Keratinocyte (primary cell): ENCODE results near the gene UPK1A. TPM values are rescaled to one million over a fixed set of nuclear protein-coding genes. Genes with fewer than 3 reads are reported as not detected.

Experiments used
- DNase-seq: peaks from one replicate; pipeline ENCODE4 v3.0.0-alpha.2; 2011; ENCODE audit warnings: low read depth, missing footprints, low spot score
- FAIRE-seq: peaks from 2 replicates; lab custom pipeline; 2011; peaks lifted over from hg19 to GRCh38; lab: Jason Lieb, UNC
- H2AFZ ChIP-seq: 2 replicates; pipeline ENCODE4 v1.6.0; 2012; ENCODE audit warnings: low read length, control low read depth, inconsistent platforms; ENCODE audit not compliant: control insufficient read depth
- H3K27ac ChIP-seq: 2 replicates; pipeline ENCODE4 v1.5.1; 2011; ENCODE audit warnings: low read length; ENCODE audit not compliant: control insufficient read depth, insufficient read depth
- H3K27me3 ChIP-seq: 3 replicates; pipeline ENCODE4 v1.6.0; 2011; ENCODE audit warnings: low read length; ENCODE audit not compliant: control insufficient read depth, insufficient read depth; ENCODE audit errors: extremely low read depth
- H3K36me3 ChIP-seq, 2 experiments: 2 replicates in 1 of 2; 3 replicates in 1 of 2; pipeline ENCODE4 v1.5.1; 2011; ENCODE audit warnings: low read length in 2 of 2, mild to moderate bottlenecking in 1 of 2; ENCODE audit not compliant: control insufficient read depth in 2 of 2, insufficient read depth in 2 of 2; ENCODE audit errors: extremely low read depth in 1 of 2
- H3K4me1 ChIP-seq: 3 replicates; pipeline ENCODE4 v1.5.1; 2011; ENCODE audit warnings: low read length; ENCODE audit not compliant: control insufficient read depth, insufficient read depth; ENCODE audit errors: extremely low read depth
- H3K4me2 ChIP-seq: 3 replicates; pipeline ENCODE4 v1.6.0; 2011; ENCODE audit warnings: low read depth, low read length; ENCODE audit not compliant: control insufficient read depth, insufficient read depth; ENCODE audit errors: extremely low read depth
- H3K4me3 ChIP-seq, 3 experiments: fragments of 200-600 bp in 1 of 3; sonication (generic) in 1 of 3; 2 replicates in 2 of 3; 3 replicates in 1 of 3; pipeline ENCODE4 v1.5.1; 2011 to 2016; ENCODE audit warnings: low read length in 3 of 3, mild to moderate bottlenecking in 3 of 3, control low read depth in 2 of 3, inconsistent platforms in 1 of 3, low read depth in 1 of 3, mixed read lengths in 1 of 3, mixed run types in 1 of 3, moderate library complexity in 1 of 3; ENCODE audit not compliant: control insufficient read depth in 2 of 3, insufficient read depth in 2 of 3; ENCODE audit errors: extremely low read depth in 1 of 3
- H3K79me2 ChIP-seq: 2 replicates; pipeline ENCODE4 v1.6.0; 2012; ENCODE audit warnings: low read length; ENCODE audit not compliant: control insufficient read depth, insufficient read depth
- H3K9ac ChIP-seq: 3 replicates; pipeline ENCODE4 v1.6.0; 2011; ENCODE audit warnings: low read length; ENCODE audit not compliant: control insufficient read depth, insufficient read depth; ENCODE audit errors: extremely low read depth
- H3K9me1 ChIP-seq: 3 replicates; pipeline ENCODE4 v1.6.0; 2011; ENCODE audit warnings: low read length; ENCODE audit not compliant: control insufficient read depth, insufficient read depth; ENCODE audit errors: extremely low read depth
- H3K9me3 ChIP-seq: 2 replicates; pipeline ENCODE4 v1.5.1; 2012; ENCODE audit warnings: low read depth, low read length; ENCODE audit not compliant: control insufficient read depth
- H4K20me1 ChIP-seq: 3 replicates; pipeline ENCODE4 v1.6.0; 2011; ENCODE audit warnings: low read length; ENCODE audit not compliant: control insufficient read depth, insufficient read depth; ENCODE audit errors: extremely low read depth
- CTCF ChIP-seq, 3 experiments: IDR thresholded peaks in 1 of 3; conservative IDR thresholded peaks in 1 of 3; optimal IDR thresholded peaks in 1 of 3; 2 replicates in 2 of 3; 3 replicates in 1 of 3; pipeline versions ENCODE3 to v1.5.1; 2011; ENCODE audit warnings: low read length in 3 of 3, mild to moderate bottlenecking in 3 of 3, moderate library complexity in 2 of 3, control low read depth in 1 of 3, inconsistent platforms in 1 of 3; ENCODE audit not compliant: insufficient read depth in 2 of 3; ENCODE audit errors: extremely low read depth in 1 of 3
- EZH2 ChIP-seq: IDR thresholded peaks from one replicate; pipeline ENCODE4 v1.6.1; 2012; ENCODE audit warnings: inconsistent platforms, mild to moderate bottlenecking, low read length, moderate library complexity
- dilution Hi-C: fragments of 300-500 bp; cut with MboI; formaldehyde crosslinking; loops from one replicate; pipeline ENCODE4 v1.7.0; 2020; ENCODE audit warnings: low sequenced_read_pairs; ENCODE audit not compliant: extremely low pct_ligation_motif_present
- polyA plus RNA-seq, 5 experiments: library from polyadenylated mRNA; depleted of rRNA in 3 of 5; stranded (reverse) in 3 of 5; stranded (forward) in 1 of 5; unstranded in 1 of 5; fragments of >200 nt; gene quantifications; 1 replicate in 1 of 5; 2 replicates in 3 of 5; 3 replicates in 1 of 5; pipeline versions ENCODE4 v1.2.1 to v1.2.3, GENCODE V29; 2011 to 2012; ENCODE audit warnings: missing spikeins in 2 of 5, low read depth in 1 of 5, low replicate concordance in 1 of 5

UPK1A gene
- polyA plus RNA-seq, 1 donor (not counting 4 experiments of a cell fraction or from before 2014, with no cell fraction given) = 0.09 TPM

DNA sequence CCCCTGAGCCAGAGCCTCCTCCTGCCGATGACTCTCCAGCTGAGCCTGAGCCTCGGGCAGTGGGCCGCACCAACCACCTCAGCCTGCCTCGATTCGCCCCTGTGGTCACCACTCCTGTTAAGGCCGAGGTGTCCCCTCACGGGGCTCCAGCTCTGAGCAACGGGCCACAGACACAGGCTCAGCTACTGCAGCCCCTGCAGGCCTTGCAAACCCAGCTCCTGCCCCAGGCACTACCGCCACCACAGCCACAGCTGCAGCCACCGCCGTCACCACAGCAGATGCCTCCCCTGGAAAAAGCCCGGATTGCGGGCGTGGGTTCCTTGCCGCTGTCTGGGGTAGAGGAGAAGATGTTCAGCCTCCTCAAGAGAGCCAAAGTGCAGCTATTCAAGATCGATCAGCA, 55.1 kb downstream of the UPK1A start:
- Histone ChIP-seq H3K27ac (no peak overlapping the region), H4K20me1 (peaks cover 4% of the 10 kb centered on the region), H2AFZ (no peak overlapping the region), H3K9me3 (no peaks in the 10 kb centered on the region), H3K4me2 (no peak overlapping the region), H3K36me3 (peaks cover 42 to 45% of the 10 kb centered on the region in 2 experiments), H3K9me1 (no peaks in the 10 kb centered on the region), H3K27me3 (no peaks in the 10 kb centered on the region), H3K79me2 (peaks cover 47% of the 10 kb centered on the region), H3K4me1 (peaks cover 14% of the 10 kb centered on the region), H3K4me3 (no peak overlapping the region), H3K9ac (no peak overlapping the region)
- dilution Hi-C loops = no loop called here
- TF ChIP-seq CTCF (optimal IDR thresholded peaks at IDR 0.05 in 1 of 3, IDR thresholded peaks at IDR 0.05 in 1 of 3, conservative IDR thresholded peaks at IDR 0.05 in 1 of 3; ENCODE audit: extremely low read depth in 1 of 3, insufficient read depth in 2 of 3, low read length in 3 of 3) (no peak), EZH2 (no peak)
- DNase-seq (no peak), FAIRE-seq (no peak)

DNA sequence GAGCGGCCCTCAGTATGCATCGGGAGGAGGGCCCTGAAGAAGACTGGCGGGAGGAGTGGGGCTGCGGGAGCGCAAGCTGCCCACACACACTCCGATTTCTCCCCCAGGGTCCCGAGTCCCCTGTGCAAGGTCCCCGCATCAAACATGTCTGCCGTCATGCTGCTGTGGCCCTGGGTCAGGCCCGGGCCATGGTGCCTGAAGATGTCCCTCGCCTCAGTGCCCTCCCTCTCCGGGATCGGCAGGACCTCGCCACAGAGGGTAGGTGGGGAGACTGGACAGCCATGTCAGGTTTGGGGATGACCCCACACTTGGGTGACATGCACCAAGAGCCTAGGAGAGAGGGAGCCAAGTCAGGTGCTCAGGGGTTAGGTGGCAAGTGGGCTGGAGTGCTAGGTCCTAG, 56.1 kb downstream of the UPK1A start:
- DNase-seq (no peak), FAIRE-seq (no peak)
- H3K9ac ChIP-seq = no peak overlapping the region
- no peak overlapping the region for H3K4me3 ChIP-seq
- H3K9me3 ChIP-seq = no peaks in the 10 kb centered on the region
- TF ChIP-seq CTCF (optimal IDR thresholded peaks at IDR 0.05 in 1 of 3, IDR thresholded peaks at IDR 0.05 in 1 of 3, conservative IDR thresholded peaks at IDR 0.05 in 1 of 3; ENCODE audit: extremely low read depth in 1 of 3, insufficient read depth in 2 of 3, low read length in 3 of 3) (no peak), EZH2 (no peak)
- dilution Hi-C loops = no loop called here
- H3K27me3 ChIP-seq = no peaks in the 10 kb centered on the region
- H4K20me1 ChIP-seq = peaks cover 4% of the 10 kb centered on the region
- H3K9me1 ChIP-seq = no peaks in the 10 kb centered on the region
- H3K4me2 ChIP-seq = no peak overlapping the region
- H2AFZ ChIP-seq = no peak overlapping the region
- peaks cover 47% of the 10 kb centered on the region for H3K79me2 ChIP-seq
- H3K4me1 ChIP-seq = peaks cover 8% of the 10 kb centered on the region
- no peak overlapping the region for H3K27ac ChIP-seq
- H3K36me3 ChIP-seq = peaks cover 46 to 49% of the 10 kb centered on the region in 2 experiments
